Measurements from ENCODE around the gene MTUS2. TPM values are rescaled to one million over a fixed set of nuclear protein-coding genes. Genes with fewer than 3 reads are reported as not detected.

MTUS2 gene
- total RNA-seq, 4 donors from 2014 or later = 0.08 to 0.57 TPM; not detected in 2

- peaks cover 0 to 26% (median 10%) of the 10 kb centered on the region in 3 donors for H3K9me3 ChIP-seq
- WGBS, 2 donors = 55 to 75% methylated on average over 3 of the region's 3 CpGs
- intact Hi-C loops (cut with DNase I) = no loop called here
- no peak for TF ChIP-seq CTCF (IDR thresholded peaks at IDR 0.05)
- TF ChIP-seq POLR2A (IDR thresholded peaks at IDR 0.05) = no peak
- no peaks in the 10 kb centered on the region for H3K36me3 ChIP-seq
- no peaks in the 10 kb centered on the region for H3K4me1 ChIP-seq
- no peak overlapping the region for H3K27ac ChIP-seq
- no peak overlapping the region for H3K4me3 ChIP-seq
- DNase-seq = no peak
- H3K27me3 ChIP-seq = no peaks in the 10 kb centered on the region
Measured at GRCh38 chr13:28831117-28831516, 11.0 kb downstream of the MTUS2 start.

GRCh38 chr13:28837111-28837510, 17.0 kb downstream of the MTUS2 start:
- Histone ChIP-seq H3K27me3 (peaks cover 0 to 25% (median 0%) of the 10 kb centered on the region in 4 donors), H3K27ac (no peak overlapping the region), H3K4me1 (no peaks in the 10 kb centered on the region), H3K4me3 (no peak overlapping the region), H3K9me3 (no peaks in the 10 kb centered on the region), H3K36me3 (no peaks in the 10 kb centered on the region)
- 74 to 80% methylated on average over 5 of the region's 5 CpGs for WGBS, 2 donors
- intact Hi-C loops (cut with DNase I) = no loop called here
- no peak for DNase-seq
- TF ChIP-seq CTCF (IDR thresholded peaks at IDR 0.05) = no peak
- no peak for TF ChIP-seq POLR2A (IDR thresholded peaks at IDR 0.05)

GRCh38 chr13:28843639-28844038, 23.5 kb downstream of the MTUS2 start:
- WGBS, 2 donors = 48 to 53% methylated on average over 4 of the region's 4 CpGs

GRCh38 chr13:28849441-28849840, 29.3 kb downstream of the MTUS2 start:
- Histone ChIP-seq H3K36me3 (no peaks in the 10 kb centered on the region), H3K27me3 (no peaks in the 10 kb centered on the region), H3K4me3 (no peak overlapping the region), H3K4me1 (no peaks in the 10 kb centered on the region), H3K27ac (no peak overlapping the region), H3K9me3 (no peaks in the 10 kb centered on the region)
- 77 to 82% methylated on average over 3 of the region's 3 CpGs for WGBS, 2 donors
- no peak for DNase-seq
- intact Hi-C loops (cut with DNase I) = no loop called here
- TF ChIP-seq CTCF (IDR thresholded peaks at IDR 0.05) (no peak), POLR2A (IDR thresholded peaks at IDR 0.05) (no peak)

More at GRCh38 chr13:28843639-28844038, 23.5 kb downstream of the MTUS2 start:
- Histone ChIP-seq H3K4me3 (no peak overlapping the region), H3K4me1 (no peaks in the 10 kb centered on the region), H3K27me3 (peaks cover 0 to 16% (median 0%) of the 10 kb centered on the region in 4 donors), H3K9me3 (no peaks in the 10 kb centered on the region), H3K27ac (no peak overlapping the region), H3K36me3 (no peaks in the 10 kb centered on the region)
- intact Hi-C loops (cut with DNase I) = no loop called here
- no peak for DNase-seq
- TF ChIP-seq CTCF (IDR thresholded peaks at IDR 0.05) (no peak), POLR2A (IDR thresholded peaks at IDR 0.05) (no peak)

- Histone ChIP-seq H3K9me3 (no peaks in the 10 kb centered on the region), H3K4me1 (no peaks in the 10 kb centered on the region), H3K27me3 (no peaks in the 10 kb centered on the region), H3K36me3 (no peaks in the 10 kb centered on the region), H3K4me3 (no peak overlapping the region), H3K27ac (no peak overlapping the region)
- intact Hi-C loops (cut with DNase I) = no loop called here
- WGBS, 2 donors = 55 to 67% methylated on average over 2 of the region's 2 CpGs
- TF ChIP-seq POLR2A (IDR thresholded peaks at IDR 0.05) (no peak), CTCF (IDR thresholded peaks at IDR 0.05) (no peak)
- DNase-seq = no peak
Measured at GRCh38 chr13:28850226-28850625, 30.1 kb downstream of the MTUS2 start.
